ENCODE data around the gene XRN1.
A peak's percentile ranks its signal among the peaks of the same experiment; 100 is the strongest.
"Not testable (repeated sequence)": the region's sequence is repeated elsewhere in the genome, so short reads cannot be mapped to it uniquely, and the experiment has no call there.

Gene XRN1

DNA sequence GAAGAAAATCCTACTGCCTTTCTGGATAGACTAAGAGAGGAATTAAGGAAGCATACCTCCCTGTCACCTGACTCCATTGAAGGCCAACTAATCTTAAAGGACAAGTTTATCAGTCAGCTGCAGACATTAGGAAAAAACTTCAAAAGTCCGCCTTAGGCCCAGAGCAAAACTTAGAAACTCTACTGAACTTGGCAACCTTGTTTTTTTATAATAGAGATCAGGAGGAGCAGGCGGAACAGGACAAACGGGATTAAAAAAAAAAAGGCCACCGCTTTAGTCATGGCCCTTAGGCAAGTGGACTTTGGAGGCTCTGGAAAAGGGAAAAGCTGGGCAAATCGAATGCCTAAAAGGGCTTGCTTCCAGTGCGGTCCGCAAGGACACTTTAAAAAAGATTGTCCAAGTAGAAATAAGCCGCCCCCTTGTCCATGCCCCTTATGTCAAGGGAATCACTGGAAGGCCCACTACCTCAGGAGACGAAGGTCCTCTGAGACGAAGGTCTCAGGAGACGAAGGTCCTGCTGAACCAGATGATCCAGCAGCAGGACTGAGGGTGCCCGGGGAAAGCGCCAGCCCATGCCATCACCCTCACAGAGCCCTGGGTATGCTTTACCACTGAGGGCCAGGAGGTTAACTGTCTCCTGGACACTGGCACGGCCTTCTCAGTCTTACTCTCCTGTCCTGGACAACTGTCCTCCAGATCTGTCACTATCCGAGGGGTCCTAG lies 8.2 kb downstream of the XRN1 start:
- H3K9me3 ChIP-seq (ENCODE audit: control insufficient read depth in 1 of 2, low read length in 2 of 2); H3K27ac ChIP-seq (ENCODE audit: low read depth, low read length); H3K36me3 ChIP-seq (ENCODE audit: control insufficient read depth in 1 of 2, insufficient read depth in 2 of 2, low read length in 2 of 2); H3K9ac ChIP-seq (ENCODE audit: low read depth in 1 of 2, low read length in 2 of 2); H3K4me3 ChIP-seq (ENCODE audit: low read depth in 1 of 2, low read length in 2 of 2); H3K27me3 ChIP-seq (ENCODE audit: control insufficient read depth in 1 of 2, insufficient read depth in 2 of 2, low read length in 2 of 2): not testable (repeated sequence)
- H3K4me1 ChIP-seq (ENCODE audit: control insufficient read depth in 1 of 2, insufficient read depth in 2 of 2, low read length in 2 of 2) = peaks cover 13 to 20% of the 10 kb centered on the region in 2 donors

DNA sequence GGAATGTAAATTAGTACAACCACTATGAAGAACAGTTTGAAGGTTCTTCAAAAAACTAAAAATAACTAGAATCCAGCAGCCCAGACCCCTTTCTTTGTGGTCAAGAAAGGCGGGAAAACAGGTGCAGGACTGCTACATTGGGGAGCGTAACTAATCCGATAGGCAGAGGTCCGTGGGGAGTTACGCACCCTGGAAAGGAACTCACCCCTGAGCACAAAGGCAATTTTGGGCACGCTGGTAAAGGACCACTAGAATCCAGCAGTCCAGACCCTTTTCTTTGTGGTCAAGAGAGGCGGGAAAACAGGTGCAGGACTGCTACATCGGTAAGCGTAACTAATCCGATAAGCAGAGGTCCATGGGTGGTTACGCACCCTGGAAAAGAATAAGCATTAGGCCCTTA lies 9.7 kb downstream of the XRN1 start:
- H3K9ac ChIP-seq (ENCODE audit: low read depth in 1 of 2, low read length in 2 of 2); H3K4me3 ChIP-seq (ENCODE audit: low read depth in 1 of 2, low read length in 2 of 2); H3K27me3 ChIP-seq (ENCODE audit: control insufficient read depth in 1 of 2, insufficient read depth in 2 of 2, low read length in 2 of 2); H3K27ac ChIP-seq (ENCODE audit: low read depth, low read length); H3K9me3 ChIP-seq (ENCODE audit: control insufficient read depth in 1 of 2, low read length in 2 of 2); H3K36me3 ChIP-seq (ENCODE audit: control insufficient read depth in 1 of 2, insufficient read depth in 2 of 2, low read length in 2 of 2): not testable (repeated sequence)
- H3K4me1 ChIP-seq (ENCODE audit: control insufficient read depth in 1 of 2, insufficient read depth in 2 of 2, low read length in 2 of 2) = peaks cover 13 to 17% of the 10 kb centered on the region in 2 donors

- Histone ChIP-seq H3K9ac (ENCODE audit: low read depth in 1 of 2, low read length in 2 of 2) (no peak overlapping the region), H3K27me3 (ENCODE audit: control insufficient read depth in 1 of 2, insufficient read depth in 2 of 2, low read length in 2 of 2) (no peaks in the 10 kb centered on the region), H3K4me1 (ENCODE audit: control insufficient read depth in 1 of 2, insufficient read depth in 2 of 2, low read length in 2 of 2) (peaks cover 17% of the 10 kb centered on the region in 2 donors), H3K4me3 (ENCODE audit: low read depth in 1 of 2, low read length in 2 of 2) (peak overlapping the region in 1 of 2 donors; percentile 43), H3K27ac (ENCODE audit: low read depth, low read length) (no peak overlapping the region), H3K9me3 (ENCODE audit: control insufficient read depth in 1 of 2, low read length in 2 of 2) (no peaks in the 10 kb centered on the region), H3K36me3 (ENCODE audit: control insufficient read depth in 1 of 2, insufficient read depth in 2 of 2, low read length in 2 of 2) (peaks cover 0 to 5% of the 10 kb centered on the region in 2 donors)
Measured at GRCh38 chr3:142436951-142437585, 10.8 kb downstream of the XRN1 start.

- no peaks in the 10 kb centered on the region for H3K9me3 ChIP-seq (ENCODE audit: control insufficient read depth in 1 of 2, low read length in 2 of 2)
- no peak overlapping the region for H3K9ac ChIP-seq (ENCODE audit: low read depth in 1 of 2, low read length in 2 of 2)
- H3K4me1 ChIP-seq (ENCODE audit: control insufficient read depth in 1 of 2, insufficient read depth in 2 of 2, low read length in 2 of 2) = peaks cover 10 to 17% of the 10 kb centered on the region in 2 donors
- no peak overlapping the region for H3K4me3 ChIP-seq (ENCODE audit: low read depth in 1 of 2, low read length in 2 of 2)
- no peaks in the 10 kb centered on the region for H3K27me3 ChIP-seq (ENCODE audit: control insufficient read depth in 1 of 2, insufficient read depth in 2 of 2, low read length in 2 of 2)
- no peak overlapping the region for H3K27ac ChIP-seq (ENCODE audit: low read depth, low read length)
- H3K36me3 ChIP-seq (ENCODE audit: control insufficient read depth in 1 of 2, insufficient read depth in 2 of 2, low read length in 2 of 2) = peaks cover 17 to 23% of the 10 kb centered on the region in 2 donors
Measured at GRCh38 chr3:142434503-142434902, 13.3 kb downstream of the XRN1 start.

DNA sequence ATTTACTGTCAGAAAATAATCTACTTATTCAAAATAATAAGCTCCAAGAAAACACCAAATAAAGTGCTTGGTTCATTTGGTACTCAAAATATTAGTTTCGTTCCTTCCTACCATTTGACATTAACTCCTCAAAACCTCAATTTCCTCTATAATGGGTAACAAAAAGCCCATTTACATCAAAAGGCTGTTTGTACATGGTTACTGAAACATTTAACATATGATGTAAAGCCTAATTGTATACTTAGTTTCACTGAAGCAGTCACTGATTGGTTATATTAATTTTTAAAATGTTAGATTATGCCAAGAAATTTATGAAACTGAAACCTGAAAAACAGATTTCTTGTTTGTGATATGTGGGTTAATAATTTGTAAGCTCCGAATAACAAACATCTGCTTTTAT lies 14.7 kb downstream of the XRN1 start:
- H3K4me3 ChIP-seq (ENCODE audit: low read depth in 1 of 2, low read length in 2 of 2) = no peak overlapping the region
- H3K9me3 ChIP-seq (ENCODE audit: control insufficient read depth in 1 of 2, low read length in 2 of 2) = no peaks in the 10 kb centered on the region
- H3K4me1 ChIP-seq (ENCODE audit: control insufficient read depth in 1 of 2, insufficient read depth in 2 of 2, low read length in 2 of 2) = peaks cover 10 to 17% of the 10 kb centered on the region in 2 donors
- H3K36me3 ChIP-seq (ENCODE audit: control insufficient read depth in 1 of 2, insufficient read depth in 2 of 2, low read length in 2 of 2) = peaks cover 19 to 25% of the 10 kb centered on the region in 2 donors
- no peak overlapping the region for H3K9ac ChIP-seq (ENCODE audit: low read depth in 1 of 2, low read length in 2 of 2)
- no peaks in the 10 kb centered on the region for H3K27me3 ChIP-seq (ENCODE audit: control insufficient read depth in 1 of 2, insufficient read depth in 2 of 2, low read length in 2 of 2)
- H3K27ac ChIP-seq (ENCODE audit: low read depth, low read length) = no peak overlapping the region

DNA sequence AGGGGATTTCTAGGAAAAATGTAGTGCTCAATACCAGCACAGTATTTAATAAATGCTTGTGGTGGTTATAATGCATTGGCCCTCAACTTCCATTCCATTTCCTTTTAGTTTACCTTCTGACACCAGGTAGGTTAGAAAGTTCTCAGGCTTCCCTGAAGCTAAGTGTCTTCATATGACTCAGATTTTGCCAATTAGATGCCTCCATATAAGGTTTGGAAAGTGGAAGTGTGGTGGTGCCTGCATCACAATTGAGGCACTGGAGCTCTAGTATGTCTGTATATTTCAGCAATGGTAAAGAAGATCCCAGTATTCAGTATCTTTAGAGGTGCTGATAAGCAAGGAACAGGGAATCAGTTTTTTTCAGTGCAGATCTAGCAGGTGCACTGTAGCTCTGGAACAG lies 18.3 kb downstream of the XRN1 start:
- no peak overlapping the region for H3K27ac ChIP-seq (ENCODE audit: low read depth, low read length)
- no peaks in the 10 kb centered on the region for H3K9me3 ChIP-seq (ENCODE audit: control insufficient read depth in 1 of 2, low read length in 2 of 2)
- H3K27me3 ChIP-seq (ENCODE audit: control insufficient read depth in 1 of 2, insufficient read depth in 2 of 2, low read length in 2 of 2) = no peaks in the 10 kb centered on the region
- no peak overlapping the region for H3K4me3 ChIP-seq (ENCODE audit: low read depth in 1 of 2, low read length in 2 of 2)
- H3K4me1 ChIP-seq (ENCODE audit: control insufficient read depth in 1 of 2, insufficient read depth in 2 of 2, low read length in 2 of 2) = peaks cover 0 to 5% of the 10 kb centered on the region in 2 donors
- no peak overlapping the region for H3K9ac ChIP-seq (ENCODE audit: low read depth in 1 of 2, low read length in 2 of 2)
- H3K36me3 ChIP-seq (ENCODE audit: control insufficient read depth in 1 of 2, insufficient read depth in 2 of 2, low read length in 2 of 2) = peaks cover 22 to 39% of the 10 kb centered on the region in 2 donors

- Histone ChIP-seq H3K36me3 (ENCODE audit: control insufficient read depth in 1 of 2, insufficient read depth in 2 of 2, low read length in 2 of 2) (peaks cover 17 to 45% of the 10 kb centered on the region in 2 donors), H3K9me3 (ENCODE audit: control insufficient read depth in 1 of 2, low read length in 2 of 2) (no peaks in the 10 kb centered on the region), H3K4me3 (ENCODE audit: low read depth in 1 of 2, low read length in 2 of 2) (no peak overlapping the region), H3K4me1 (ENCODE audit: control insufficient read depth in 1 of 2, insufficient read depth in 2 of 2, low read length in 2 of 2) (no peaks in the 10 kb centered on the region), H3K27ac (ENCODE audit: low read depth, low read length) (no peak overlapping the region), H3K9ac (ENCODE audit: low read depth in 1 of 2, low read length in 2 of 2) (no peak overlapping the region), H3K27me3 (ENCODE audit: control insufficient read depth in 1 of 2, insufficient read depth in 2 of 2, low read length in 2 of 2) (no peaks in the 10 kb centered on the region)
Measured at GRCh38 chr3:142424754-142425153, 23.1 kb downstream of the XRN1 start.

DNA sequence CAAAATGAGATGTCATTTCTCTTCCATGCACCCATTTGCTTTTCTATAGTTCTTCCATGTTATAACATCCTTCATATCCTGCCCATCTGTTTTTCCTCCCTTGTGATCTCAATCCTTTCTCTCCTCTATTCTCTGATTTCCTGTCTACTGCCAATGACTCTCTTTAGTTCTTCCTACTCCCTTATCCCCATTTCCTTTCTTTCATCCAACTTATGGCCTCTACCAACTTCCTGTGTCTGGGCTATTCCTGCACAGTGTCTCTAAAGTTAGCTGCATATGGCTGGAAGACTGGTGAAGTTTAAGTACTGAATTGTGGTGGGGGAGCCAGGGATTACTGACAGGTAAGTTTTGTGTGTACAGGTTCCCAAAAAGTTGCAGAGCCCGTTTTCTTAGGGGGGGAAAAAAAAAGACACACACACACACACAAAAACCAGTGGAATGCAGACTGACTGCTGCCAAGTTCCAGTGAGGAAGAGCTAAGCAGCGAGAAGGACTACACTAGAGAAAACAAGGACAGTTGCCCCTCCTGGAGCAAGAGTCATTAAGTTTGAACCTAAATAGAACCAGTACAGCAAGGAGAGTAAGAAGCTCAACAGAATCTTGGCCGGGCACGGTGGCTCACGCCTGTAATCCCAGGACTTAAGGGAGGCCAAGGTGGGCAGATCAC lies 28.8 kb downstream of the XRN1 start:
- H3K36me3 ChIP-seq (ENCODE audit: control insufficient read depth in 1 of 2, insufficient read depth in 2 of 2, low read length in 2 of 2) = peaks cover 31 to 61% of the 10 kb centered on the region in 2 donors
- no peak overlapping the region for H3K9ac ChIP-seq (ENCODE audit: low read depth in 1 of 2, low read length in 2 of 2)
- no peaks in the 10 kb centered on the region for H3K4me1 ChIP-seq (ENCODE audit: control insufficient read depth in 1 of 2, insufficient read depth in 2 of 2, low read length in 2 of 2)
- no peaks in the 10 kb centered on the region for H3K27me3 ChIP-seq (ENCODE audit: control insufficient read depth in 1 of 2, insufficient read depth in 2 of 2, low read length in 2 of 2)
- H3K27ac ChIP-seq (ENCODE audit: low read depth, low read length) = no peak overlapping the region
- no peaks in the 10 kb centered on the region for H3K9me3 ChIP-seq (ENCODE audit: control insufficient read depth in 1 of 2, low read length in 2 of 2)
- H3K4me3 ChIP-seq (ENCODE audit: low read depth in 1 of 2, low read length in 2 of 2) = no peak overlapping the region

DNA sequence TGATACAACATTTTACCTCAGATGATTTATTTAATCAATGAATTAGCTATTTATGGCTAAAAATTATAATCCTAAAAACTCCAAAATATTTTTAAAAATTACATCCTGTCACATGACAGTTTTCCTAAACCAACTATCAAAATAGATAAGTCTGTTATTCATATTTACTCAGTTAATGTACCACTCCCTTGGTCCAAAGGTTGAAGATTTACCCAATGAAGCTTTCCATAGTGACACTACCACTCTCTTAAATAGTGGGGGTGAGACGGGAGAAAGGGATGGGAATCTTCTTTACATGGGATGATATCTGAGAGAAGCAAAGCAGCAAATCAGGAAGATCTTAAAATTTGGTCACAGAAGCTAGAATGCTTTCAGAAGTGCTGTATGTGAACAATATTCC lies 30.5 kb downstream of the XRN1 start:
- no peaks in the 10 kb centered on the region for H3K4me1 ChIP-seq (ENCODE audit: control insufficient read depth in 1 of 2, insufficient read depth in 2 of 2, low read length in 2 of 2)
- no peaks in the 10 kb centered on the region for H3K27me3 ChIP-seq (ENCODE audit: control insufficient read depth in 1 of 2, insufficient read depth in 2 of 2, low read length in 2 of 2)
- H3K27ac ChIP-seq (ENCODE audit: low read depth, low read length) = no peak overlapping the region
- H3K9ac ChIP-seq (ENCODE audit: low read depth in 1 of 2, low read length in 2 of 2) = no peak overlapping the region
- no peaks in the 10 kb centered on the region for H3K9me3 ChIP-seq (ENCODE audit: control insufficient read depth in 1 of 2, low read length in 2 of 2)
- no peak overlapping the region for H3K4me3 ChIP-seq (ENCODE audit: low read depth in 1 of 2, low read length in 2 of 2)
- H3K36me3 ChIP-seq (ENCODE audit: control insufficient read depth in 1 of 2, insufficient read depth in 2 of 2, low read length in 2 of 2) = peaks cover 35 to 68% of the 10 kb centered on the region in 2 donors

DNA sequence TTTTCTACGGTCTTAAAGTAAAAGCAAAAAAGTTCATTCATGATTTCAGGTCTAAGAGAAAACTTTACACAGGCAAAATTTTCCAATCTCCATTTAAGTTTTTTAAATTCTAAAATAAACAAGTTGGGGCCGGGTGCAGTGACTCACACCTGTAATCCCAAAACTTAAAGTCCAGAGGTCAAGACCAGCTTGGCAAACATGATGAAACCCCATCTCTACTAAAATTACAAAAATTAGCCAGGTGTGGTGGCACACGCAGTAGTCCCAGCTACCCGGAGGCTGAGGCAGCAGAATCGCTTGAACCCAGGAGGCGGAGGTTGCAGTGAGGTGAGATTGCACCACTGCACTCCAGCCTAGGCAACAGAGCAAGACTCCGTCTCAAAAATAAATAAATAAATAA lies 47.3 kb downstream of the XRN1 start:
- H3K4me1 ChIP-seq (ENCODE audit: control insufficient read depth in 1 of 2, insufficient read depth in 2 of 2, low read length in 2 of 2); H3K9ac ChIP-seq (ENCODE audit: low read depth in 1 of 2, low read length in 2 of 2); H3K27ac ChIP-seq (ENCODE audit: low read depth, low read length); H3K4me3 ChIP-seq (ENCODE audit: low read depth in 1 of 2, low read length in 2 of 2); H3K9me3 ChIP-seq (ENCODE audit: control insufficient read depth in 1 of 2, low read length in 2 of 2); H3K27me3 ChIP-seq (ENCODE audit: control insufficient read depth in 1 of 2, insufficient read depth in 2 of 2, low read length in 2 of 2): not testable (repeated sequence)
- H3K36me3 ChIP-seq (ENCODE audit: control insufficient read depth in 1 of 2, insufficient read depth in 2 of 2, low read length in 2 of 2) = peaks cover 35 to 65% of the 10 kb centered on the region in 2 donors
